GM10266 (cell line): Measurements from ENCODE around the gene PARVB.

Experiments
- DNase-seq: peaks from one replicate; pipeline ENCODE4 v3.0.0; 2012; ENCODE audit errors: extremely low spot score
- CTCF ChIP-seq: IDR thresholded peaks from 2 replicates; pipeline ENCODE4 v1.5.1; 2012; ENCODE audit warnings: mild to moderate bottlenecking, low read depth; ENCODE audit not compliant: control insufficient read depth, insufficient read depth; ENCODE audit errors: missing control alignments

Gene PARVB

GRCh38 chr22:44089717-44090570 is 65.8 kb downstream of the PARVB start:
- DNase-seq, result no peak
- TF ChIP-seq CTCF, result no peak

- no peak for TF ChIP-seq CTCF
- no peak for DNase-seq
Observed at GRCh38 chr22:44090571-44090905, 66.4 kb downstream of the PARVB start.

GRCh38 chr22:44091021-44091721 is 67.1 kb downstream of the PARVB start:
- no peak for DNase-seq
- TF ChIP-seq CTCF, result no peak

- no peak for DNase-seq
- TF ChIP-seq CTCF, result no peak
Observed at GRCh38 chr22:44091751-44092150, 67.6 kb downstream of the PARVB start.

GRCh38 chr22:44092636-44093220 is 68.6 kb downstream of the PARVB start:
- TF ChIP-seq CTCF, result no peak
- DNase-seq, result no peak

GRCh38 chr22:44093791-44094190 is 69.7 kb downstream of the PARVB start:
- TF ChIP-seq CTCF, result no peak
- no peak for DNase-seq
